ENCODE results near the gene BTBD8.

DNA sequence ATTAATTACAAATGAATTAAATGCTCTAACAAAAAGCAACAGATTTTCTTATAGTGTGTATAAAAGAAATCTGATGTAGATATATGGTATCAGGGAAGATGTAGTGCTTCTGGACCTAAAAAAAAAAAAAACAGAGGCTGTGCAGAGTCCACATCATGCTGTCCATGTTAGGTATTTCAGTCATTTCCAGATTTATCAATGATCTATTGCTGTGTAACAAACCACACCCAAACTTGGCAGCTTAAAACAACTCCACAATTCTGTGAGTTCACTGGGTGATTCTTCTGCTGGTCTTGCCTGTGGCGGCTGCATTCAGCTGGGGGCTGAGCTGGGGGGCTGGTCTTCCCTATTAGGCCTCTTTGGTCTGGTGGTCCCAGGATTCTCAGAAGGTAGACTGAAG is 85.2 kb downstream of the BTBD8 start:
- TF ChIP-seq, protein P1, sequence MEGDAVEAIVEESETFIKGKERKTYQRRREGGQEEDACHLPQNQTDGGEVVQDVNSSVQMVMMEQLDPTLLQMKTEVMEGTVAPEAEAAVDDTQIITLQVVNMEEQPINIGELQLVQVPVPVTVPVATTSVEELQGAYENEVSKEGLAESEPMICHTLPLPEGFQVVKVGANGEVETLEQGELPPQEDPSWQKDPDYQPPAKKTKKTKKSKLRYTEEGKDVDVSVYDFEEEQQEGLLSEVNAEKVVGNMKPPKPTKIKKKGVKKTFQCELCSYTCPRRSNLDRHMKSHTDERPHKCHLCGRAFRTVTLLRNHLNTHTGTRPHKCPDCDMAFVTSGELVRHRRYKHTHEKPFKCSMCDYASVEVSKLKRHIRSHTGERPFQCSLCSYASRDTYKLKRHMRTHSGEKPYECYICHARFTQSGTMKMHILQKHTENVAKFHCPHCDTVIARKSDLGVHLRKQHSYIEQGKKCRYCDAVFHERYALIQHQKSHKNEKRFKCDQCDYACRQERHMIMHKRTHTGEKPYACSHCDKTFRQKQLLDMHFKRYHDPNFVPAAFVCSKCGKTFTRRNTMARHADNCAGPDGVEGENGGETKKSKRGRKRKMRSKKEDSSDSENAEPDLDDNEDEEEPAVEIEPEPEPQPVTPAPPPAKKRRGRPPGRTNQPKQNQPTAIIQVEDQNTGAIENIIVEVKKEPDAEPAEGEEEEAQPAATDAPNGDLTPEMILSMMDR (IDR thresholded peaks at IDR 0.05) = no peak
- TF ChIP-seq POLR2A (IDR thresholded peaks at IDR 0.05) = no peak
- TF ChIP-seq EP300 (IDR thresholded peaks at IDR 0.05) = no peak
- no peak for TF ChIP-seq POLR2AphosphoS5 (IDR thresholded peaks at IDR 0.05)

Data from suprapubic skin (tissue), 4 donors.